Neuronal stem cell (in vitro differentiated cells): ENCODE results near the gene PPP1R3E.
"Not testable (repeated sequence)": the region's sequence is repeated elsewhere in the genome, so short reads cannot be mapped to it uniquely, and the experiment has no call there.

ENCODE experiments used
- DNase-seq: peaks from one replicate; pipeline ENCODE4 v3.0.0-alpha.2; 2013; ENCODE audit warnings: low spot score
- H2AFZ ChIP-seq: one replicate; pipeline ENCODE4 v1.6.1; 2013; ENCODE audit warnings: mild to moderate bottlenecking, low read length, inconsistent platforms
- H2AK5ac ChIP-seq: 2 replicates; pipeline ENCODE4 v1.6.1; 2013; ENCODE audit warnings: low read depth, mild to moderate bottlenecking, inconsistent platforms, low read length, moderate library complexity, mixed read lengths
- H2BK120ac ChIP-seq: 2 replicates; pipeline ENCODE4 v1.6.1; 2013; ENCODE audit warnings: low read depth, mild to moderate bottlenecking, inconsistent platforms, low read length, moderate library complexity, mixed read lengths
- H2BK12ac ChIP-seq: one replicate; pipeline ENCODE4 v1.6.1; 2013; ENCODE audit warnings: low read length, inconsistent platforms
- H2BK15ac ChIP-seq: 2 replicates; pipeline ENCODE4 v1.6.1; 2013; ENCODE audit warnings: mild to moderate bottlenecking, low read length, inconsistent platforms, mixed read lengths
- H2BK5ac ChIP-seq: one replicate; pipeline ENCODE4 v1.6.1; 2013; ENCODE audit warnings: inconsistent platforms, mild to moderate bottlenecking, low read length, moderate library complexity
- H3K14ac ChIP-seq: one replicate; pipeline ENCODE4 v1.6.1; 2013; ENCODE audit warnings: low read length, inconsistent platforms
- H3K18ac ChIP-seq: 2 replicates; pipeline ENCODE4 v1.6.1; 2013; ENCODE audit warnings: low read length, inconsistent platforms
- H3K23ac ChIP-seq: 2 replicates; pipeline ENCODE4 v1.6.1; 2013; ENCODE audit warnings: low read depth, mild to moderate bottlenecking, mixed read lengths, low read length, inconsistent platforms; ENCODE audit not compliant: poor library complexity
- H3K27ac ChIP-seq: replicated peaks from 3 replicates; pipeline ENCODE4 v1.5.1; 2013; ENCODE audit warnings: low read length, inconsistent platforms
- H3K27me3 ChIP-seq, 3 experiments: 2 replicates each; pipeline ENCODE4 v1.6.1; 2013; ENCODE audit warnings: low read length in 3 of 3, mild to moderate bottlenecking in 2 of 3, inconsistent platforms in 1 of 3, low read depth in 1 of 3, mixed read lengths in 1 of 3, moderate library complexity in 1 of 3; ENCODE audit not compliant: control insufficient read depth in 3 of 3, insufficient read depth in 3 of 3
- H3K36me3 ChIP-seq, 2 donors: replicated peaks in 1 of 2; 2 replicates each; pipeline ENCODE4 v1.6.1; 2013; ENCODE audit warnings: low read length in 2 of 2; ENCODE audit not compliant: control insufficient read depth in 2 of 2, insufficient read depth in 2 of 2
- H3K4ac ChIP-seq: 2 replicates; pipeline ENCODE4 v1.6.1; 2013; ENCODE audit warnings: inconsistent platforms, mild to moderate bottlenecking, low read length, moderate library complexity
- H3K4me1 ChIP-seq, 2 donors: 1 replicate in 1 of 2; 2 replicates in 1 of 2; pipeline ENCODE4 v1.6.1; 2013; ENCODE audit warnings: low read length in 2 of 2, low read depth in 1 of 2; ENCODE audit not compliant: control insufficient read depth in 2 of 2, insufficient read depth in 1 of 2
- H3K4me2 ChIP-seq: one replicate; pipeline ENCODE4 v1.6.1; 2013; ENCODE audit warnings: mild to moderate bottlenecking, low read length, inconsistent platforms; ENCODE audit not compliant: insufficient read depth, poor library complexity, severe bottlenecking
- H3K4me3 ChIP-seq, 2 donors: 2 replicates each; pipeline ENCODE4 v1.5.1; 2013; ENCODE audit warnings: low read length in 2 of 2, mild to moderate bottlenecking in 2 of 2, inconsistent platforms in 1 of 2, moderate library complexity in 1 of 2
- H3K79me1 ChIP-seq: one replicate; pipeline ENCODE4 v1.6.1; 2013; ENCODE audit warnings: low read depth, mild to moderate bottlenecking, inconsistent platforms, low read length, moderate library complexity
- H3K9ac ChIP-seq: one replicate; pipeline ENCODE4 v1.6.1; 2013; ENCODE audit warnings: mild to moderate bottlenecking, low read depth, low read length, inconsistent platforms; ENCODE audit not compliant: poor library complexity
- H3K9me3 ChIP-seq, 2 donors: replicated peaks in 1 of 2; 2 replicates each; pipeline versions ENCODE3 to v1.6.1; 2013; ENCODE audit warnings: low read length in 2 of 2, mild to moderate bottlenecking in 2 of 2, inconsistent platforms in 1 of 2, low read depth in 1 of 2, mixed read lengths in 1 of 2, moderate library complexity in 1 of 2; ENCODE audit not compliant: control insufficient read depth in 2 of 2, insufficient read depth in 1 of 2
- H4K8ac ChIP-seq: one replicate; pipeline ENCODE4 v1.6.1; 2013; ENCODE audit warnings: low read depth, mild to moderate bottlenecking, inconsistent platforms, low read length, moderate library complexity
- H4K91ac ChIP-seq: one replicate; pipeline ENCODE4 v1.6.1; 2013; ENCODE audit warnings: low read length, low read depth, mild to moderate bottlenecking, inconsistent platforms; ENCODE audit not compliant: poor library complexity
- WGBS, 2 donors: extraction: QIAGEN DNeasy Blood & Tissue Kit; methylation state at CpG; one replicate each; pipeline ENCODE4 v1.1.7; 2013; ENCODE audit warnings: missing lambda C conversion rate in 2 of 2, mixed read lengths in 1 of 2; ENCODE audit not compliant: insufficient read length in 2 of 2, insufficient replicate concordance in 1 of 2; ENCODE audit errors: extremely low coverage in 2 of 2; 5-methylcytosine and 5-hydroxymethylcytosine counted together

The PPP1R3E gene

GRCh38 chr14:23284654-23285529 is 17.8 kb downstream of the PPP1R3E start:
- H3K23ac ChIP-seq, result no peak overlapping the region
- no peak overlapping the region for H4K8ac ChIP-seq
- H2BK120ac ChIP-seq, result no peak overlapping the region
- H2AK5ac ChIP-seq, result peak overlapping the region; percentile 59
- no peak overlapping the region for H2BK5ac ChIP-seq
- H3K4me3 ChIP-seq, result peak overlapping the region; percentile 73 to 98
- peak overlapping the region; percentile 84 for H3K18ac ChIP-seq
- no peak overlapping the region for H3K14ac ChIP-seq
- H3K4me1 ChIP-seq, result peaks cover 9 to 15% of the 10 kb centered on the region in 2 donors
- H4K91ac ChIP-seq, result no peak overlapping the region
- no peak overlapping the region for H3K9ac ChIP-seq
- peak overlapping the region; percentile 63 for H3K4me2 ChIP-seq
- H2BK15ac ChIP-seq, result no peak overlapping the region
- WGBS, 2 donors, result no CpG with 5 or more reads among the region's 9 CpGs
- H2AFZ ChIP-seq, result peak overlapping the region; percentile 90
- no peak for DNase-seq
- H3K4ac ChIP-seq, result no peak overlapping the region
- H2BK12ac ChIP-seq, result no peak overlapping the region
- peak overlapping the region; percentile 37 for H3K27ac ChIP-seq
- H3K27me3 ChIP-seq, result no peaks in the 10 kb centered on the region
- H3K9me3 ChIP-seq, result no peaks in the 10 kb centered on the region
- peaks cover 6 to 20% of the 10 kb centered on the region in 2 donors for H3K36me3 ChIP-seq
- H3K79me1 ChIP-seq, result peaks cover 4% of the 10 kb centered on the region

GRCh38 chr14:23281247-23281646 is 21.4 kb downstream of the PPP1R3E start:
- no peak overlapping the region for H3K14ac ChIP-seq
- H3K4me3 ChIP-seq, result no peak overlapping the region
- H3K27ac ChIP-seq, result peak overlapping the region; percentile 70
- no peak overlapping the region for H3K23ac ChIP-seq
- H3K9me3 ChIP-seq, result peaks cover 3 to 6% of the 10 kb centered on the region in 2 donors
- DNase-seq, result no peak
- H4K8ac ChIP-seq, result no peak overlapping the region
- H2AFZ ChIP-seq, result no peak overlapping the region
- no CpG with 5 or more reads among the region's 6 CpGs for WGBS, 2 donors
- no peak overlapping the region for H3K4me2 ChIP-seq
- peaks cover 11 to 18% of the 10 kb centered on the region in 2 donors for H3K4me1 ChIP-seq
- H2BK15ac ChIP-seq, result no peak overlapping the region
- H3K79me1 ChIP-seq, result peaks cover 2% of the 10 kb centered on the region
- no peak overlapping the region for H2BK120ac ChIP-seq
- H2BK12ac ChIP-seq, result no peak overlapping the region
- H2BK5ac ChIP-seq, result no peak overlapping the region
- peaks cover 14 to 33% of the 10 kb centered on the region in 2 donors for H3K36me3 ChIP-seq
- no peak overlapping the region for H2AK5ac ChIP-seq
- H3K9ac ChIP-seq, result no peak overlapping the region
- H3K4ac ChIP-seq, result no peak overlapping the region
- no peaks in the 10 kb centered on the region for H3K27me3 ChIP-seq
- no peak overlapping the region for H4K91ac ChIP-seq
- peak overlapping the region; percentile 28 for H3K18ac ChIP-seq

DNA sequence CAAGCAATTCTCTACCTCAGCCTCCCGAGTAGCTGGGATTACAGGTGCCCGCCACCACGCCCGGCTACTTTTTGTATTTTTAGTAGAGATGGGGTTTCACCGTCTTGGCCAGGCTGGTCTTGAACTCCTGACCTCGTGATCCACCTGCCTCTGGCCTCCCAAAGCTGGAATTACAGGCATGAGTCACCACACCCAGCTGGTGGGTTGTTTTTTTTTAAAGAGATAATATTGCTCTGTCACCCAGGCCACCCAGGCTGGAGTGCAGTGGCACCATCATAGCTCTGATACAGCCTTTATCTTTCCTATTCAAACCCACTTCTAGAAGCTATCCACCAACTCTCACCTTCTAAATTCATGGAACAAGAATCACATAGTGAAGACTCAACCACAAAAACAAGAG is 24.7 kb downstream of the PPP1R3E start:
- H3K27ac ChIP-seq, H4K91ac ChIP-seq, H3K27me3 ChIP-seq, H2BK15ac ChIP-seq, H2AFZ ChIP-seq, H3K14ac ChIP-seq, H3K18ac ChIP-seq, H3K4me3 ChIP-seq, H2BK5ac ChIP-seq, DNase-seq, H2BK120ac ChIP-seq, H3K4ac ChIP-seq, H3K79me1 ChIP-seq, H3K4me2 ChIP-seq, H2BK12ac ChIP-seq, H3K23ac ChIP-seq, H4K8ac ChIP-seq, H2AK5ac ChIP-seq, H3K9ac ChIP-seq: not testable (repeated sequence)
- WGBS, 2 donors, result no CpG with 5 or more reads among the region's 6 CpGs
- Histone ChIP-seq H3K9me3 (peaks cover 9 to 14% of the 10 kb centered on the region in 2 donors), H3K4me1 (peaks cover 8 to 12% of the 10 kb centered on the region in 2 donors), H3K36me3 (peaks cover 20 to 41% of the 10 kb centered on the region in 2 donors)

GRCh38 chr14:23277189-23277588 is 25.5 kb downstream of the PPP1R3E start:
- Histone ChIP-seq H3K4me1 (peaks cover 8 to 11% of the 10 kb centered on the region in 2 donors), H2BK5ac (no peak overlapping the region), H3K4ac (no peak overlapping the region), H3K36me3 (peaks cover 20 to 33% of the 10 kb centered on the region in 2 donors), H3K27me3 (no peaks in the 10 kb centered on the region), H4K91ac (no peak overlapping the region), H3K18ac (no peak overlapping the region), H3K4me2 (no peak overlapping the region), H2BK12ac (no peak overlapping the region), H3K4me3 (no peak overlapping the region), H3K27ac (no peak overlapping the region), H2BK15ac (no peak overlapping the region), H2AFZ (no peak overlapping the region), H3K79me1 (peaks cover 2% of the 10 kb centered on the region), H3K9me3 (peaks cover 9 to 14% of the 10 kb centered on the region in 2 donors), H3K14ac (no peak overlapping the region), H4K8ac (no peak overlapping the region), H3K9ac (no peak overlapping the region), H2BK120ac (no peak overlapping the region), H3K23ac (no peak overlapping the region), H2AK5ac (no peak overlapping the region)
- DNase-seq, result no peak
- no CpG with 5 or more reads among the region's 3 CpGs for WGBS, 2 donors
